MCF 10A (cell line): ENCODE data around the gene SURF1. TPM values are rescaled to one million over a fixed set of nuclear protein-coding genes. Genes with fewer than 3 reads are reported as not detected.

Source experiments
- BruUV-seq: library from RNA; stranded (reverse); fragments of 400-500 nt; replicated peaks from 2 replicates; lab custom pipeline; 2021; lab: Mats Ljungman, UMichigan
- CTCF ChIA-PET: fragments of 300-600 bp; sonication (Branson Sonifier 250); formaldehyde crosslinking; extraction: SDS; loops from one replicate; lab custom pipeline; 2021; ENCODE audit warnings: antibody characterized with exemption, inconsistent platforms; lab: Yijun Ruan, JAX
- POLR2A ChIA-PET: fragments of 300-600, 350-650 bp; sonication (Branson Sonifier 250); formaldehyde crosslinking; extraction: SDS; loops from one replicate; lab custom pipeline; 2020; ENCODE audit warnings: antibody characterized with exemption, inconsistent platforms; lab: Yijun Ruan, JAX
- DNase-seq: peaks from one replicate; pipeline ENCODE4 v3.0.0-alpha.2; 2018; ENCODE audit not compliant: unreplicated experiment
- H3K27ac Mint-ChIP-seq: one replicate; pipeline ENCODE4 v1.8.0; 2022; ENCODE audit warnings: mild to moderate bottlenecking, low read depth, mixed read lengths; ENCODE audit not compliant: unreplicated experiment
- H3K27me3 Mint-ChIP-seq: one replicate; pipeline ENCODE4 v1.8.0; 2022; ENCODE audit warnings: mixed read lengths; ENCODE audit not compliant: insufficient read depth, unreplicated experiment
- H3K36me3 Mint-ChIP-seq: one replicate; pipeline ENCODE4 v1.8.0; 2022; ENCODE audit warnings: mild to moderate bottlenecking, moderate library complexity, mixed read lengths; ENCODE audit not compliant: insufficient read depth, unreplicated experiment
- H3K4me1 Mint-ChIP-seq: one replicate; pipeline ENCODE4 v1.8.0; 2022; ENCODE audit warnings: mixed read lengths; ENCODE audit not compliant: insufficient read depth, unreplicated experiment
- H3K4me3 Mint-ChIP-seq: one replicate; pipeline ENCODE4 v1.8.0; 2022; ENCODE audit warnings: mild to moderate bottlenecking, moderate library complexity, mixed read lengths; ENCODE audit not compliant: unreplicated experiment
- H3K9me3 Mint-ChIP-seq: one replicate; pipeline ENCODE4 v1.8.0; 2022; ENCODE audit warnings: mixed read lengths; ENCODE audit not compliant: unreplicated experiment
- CTCF ChIP-seq: fragments of 200-600 bp; IDR thresholded peaks from one replicate; pipeline ENCODE4 v1.8.0; 2022; ENCODE audit warnings: antibody characterized with exemption, mild to moderate bottlenecking; ENCODE audit not compliant: unreplicated experiment
- intact Hi-C: fragments of 100-400 bp; cut with micrococcal nuclease; formaldehyde crosslinking; loops from 2 replicates; pipeline ENCODE4 v1.14.1; 2022
- total RNA-seq: library from RNA; stranded (reverse); gene quantifications from 2 replicates; pipeline ENCODE4 v1.2.3, GENCODE V29; 2022

The SURF1 gene
- total RNA-seq, 1 experiment from 2014 or later = 31.2 TPM

DNA sequence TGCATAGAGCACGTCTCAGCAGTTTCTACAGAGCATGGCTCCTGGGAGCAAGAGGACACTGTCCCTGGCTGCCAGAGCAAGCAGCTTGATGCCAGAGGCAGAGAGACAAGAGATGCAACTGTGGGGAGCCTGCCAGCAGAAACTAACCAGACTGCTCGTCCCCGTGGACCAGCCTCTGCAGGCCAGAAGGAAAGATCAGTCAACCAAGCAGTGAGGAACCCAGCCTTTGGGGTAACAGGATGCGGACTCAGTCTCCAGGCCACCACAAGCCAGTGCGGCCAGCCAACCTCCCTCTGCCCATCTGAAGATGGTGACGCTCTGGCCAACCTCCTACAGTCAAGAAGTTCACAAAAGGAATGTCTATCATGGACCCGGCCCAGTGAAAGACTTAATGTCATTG, 15.9 kb upstream of the SURF1 start:
- H3K9me3 Mint-ChIP-seq = no peaks in the 10 kb centered on the region
- intact Hi-C loops = no loop called here
- DNase-seq = no peak
- H3K27me3 Mint-ChIP-seq = no peaks in the 10 kb centered on the region
- BruUV-seq = no TSS peak
- no peak for TF ChIP-seq CTCF
- peaks cover 55% of the 10 kb centered on the region for H3K36me3 Mint-ChIP-seq
- H3K27ac Mint-ChIP-seq = no peak overlapping the region
- CTCF ChIA-PET = interaction anchor here (0.6 to 1.1 kb wide), 2 partner anchors 86 to 114 kb away, joined by 3 read pairs; no protein-coding TSS in a partner anchor
- H3K4me1 Mint-ChIP-seq = peaks cover 40% of the 10 kb centered on the region
- no peak overlapping the region for H3K4me3 Mint-ChIP-seq
- POLR2A ChIA-PET = interaction anchor here (0.8 to 6.4 kb wide), 4 partner anchors 10 to 24 kb away, joined by 3 to 65 read pairs (median 16); partner anchors contain the start of genes MED22, RPL7A, SURF1 and SURF2

GRCh38 chr9:133371261-133371711, 15.0 kb upstream of the SURF1 start:
- Mint-ChIP-seq H3K27ac (peak overlapping the region; percentile 49), H3K4me3 (no peak overlapping the region), H3K9me3 (no peaks in the 10 kb centered on the region), H3K4me1 (peaks cover 39% of the 10 kb centered on the region), H3K27me3 (no peaks in the 10 kb centered on the region), H3K36me3 (peaks cover 64% of the 10 kb centered on the region)
- no peak for TF ChIP-seq CTCF
- POLR2A ChIA-PET = interaction anchor here (6.4 kb wide), 1 partner anchor 16 kb away, joined by 65 read pairs; the partner anchor contains the start of genes SURF1 and SURF2
- intact Hi-C loops = no loop called here
- no TSS peak for BruUV-seq
- no peak for DNase-seq
- CTCF ChIA-PET = interaction anchor here (1.0 to 1.4 kb wide), 2 partner anchors 12 to 16 kb away, joined by 3 to 4 read pairs; partner anchors contain the start of genes SURF1 and SURF2

DNA sequence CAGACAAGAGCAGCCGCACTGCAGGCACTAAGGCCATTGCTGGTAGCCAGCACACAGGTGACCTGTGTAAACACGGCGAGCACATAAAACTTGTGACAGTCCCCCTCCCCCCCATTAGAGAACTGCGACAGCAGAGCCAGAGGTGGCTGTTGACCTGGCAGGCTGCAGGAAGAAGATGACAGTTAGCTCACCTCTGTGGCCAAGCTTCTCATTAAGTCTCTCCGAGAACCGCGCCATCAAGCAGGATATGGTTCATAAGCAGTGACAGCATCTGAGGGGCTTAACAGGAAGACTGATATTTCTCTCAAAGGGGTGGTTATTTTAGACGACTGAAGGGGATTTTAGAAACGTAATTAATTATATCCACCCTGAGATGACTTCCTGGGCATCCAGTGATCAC, 14.4 kb upstream of the SURF1 start:
- no peak for TF ChIP-seq CTCF
- Mint-ChIP-seq H3K4me3 (no peak overlapping the region), H3K9me3 (no peaks in the 10 kb centered on the region), H3K4me1 (peaks cover 39% of the 10 kb centered on the region), H3K36me3 (peaks cover 70% of the 10 kb centered on the region), H3K27ac (no peak overlapping the region), H3K27me3 (no peaks in the 10 kb centered on the region)
- POLR2A ChIA-PET = interaction anchor here (1.2 to 6.4 kb wide), 2 partner anchors 15 to 19 kb away, joined by 5 to 65 read pairs; partner anchors contain the start of genes SURF1 and SURF2
- BruUV-seq = no TSS peak
- CTCF ChIA-PET = interaction anchor here (0.5 to 1.4 kb wide), 4 partner anchors 11 to 116 kb away, joined by 3 to 4 read pairs (median 3); partner anchors contain the start of genes SURF1 and SURF2
- intact Hi-C loops = no loop called here
- no peak for DNase-seq

- peaks cover 74% of the 10 kb centered on the region for H3K36me3 Mint-ChIP-seq
- intact Hi-C loops = no loop called here
- no peak overlapping the region for H3K27ac Mint-ChIP-seq
- no peak for TF ChIP-seq CTCF
- no peaks in the 10 kb centered on the region for H3K9me3 Mint-ChIP-seq
- ChIA-PET POLR2A (interaction anchor here (1.2 to 6.4 kb wide), 2 partner anchors 14 to 19 kb away, joined by 5 to 65 read pairs; partner anchors contain the start of genes SURF1 and SURF2), CTCF (interaction anchor here (1.0 kb wide), 1 partner anchor 117 kb away, joined by 3 read pairs; no protein-coding TSS in a partner anchor)
- H3K27me3 Mint-ChIP-seq = no peaks in the 10 kb centered on the region
- BruUV-seq = no TSS peak
- DNase-seq = no peak
- H3K4me1 Mint-ChIP-seq = peaks cover 39% of the 10 kb centered on the region
- H3K4me3 Mint-ChIP-seq = no peak overlapping the region
Measured at GRCh38 chr9:133369933-133370332, 13.6 kb upstream of the SURF1 start.
